Measurements from ENCODE around the gene XPOT.

Gene XPOT

GRCh38 chr12:64404470-64405256 lies 471 bp downstream of the XPOT start:
- H3K9me3 Mint-ChIP-seq (ENCODE audit: low read depth) = no peaks in the 10 kb centered on the region
- peaks cover 2% of the 10 kb centered on the region for H3K36me3 Mint-ChIP-seq
- H3K4me1 Mint-ChIP-seq (ENCODE audit: low read depth) = peaks cover 23% of the 10 kb centered on the region
- peak overlapping the region; percentile 97 for H3K4me3 Mint-ChIP-seq
- peak overlapping the region; percentile 99 for H3K27ac Mint-ChIP-seq
- H3K27me3 Mint-ChIP-seq = no peaks in the 10 kb centered on the region

- Mint-ChIP-seq H3K36me3 (peaks cover 10% of the 10 kb centered on the region), H3K27ac (peak overlapping the region; percentile 34), H3K4me1 (ENCODE audit: low read depth) (peaks cover 21% of the 10 kb centered on the region), H3K27me3 (no peaks in the 10 kb centered on the region), H3K9me3 (ENCODE audit: low read depth) (no peaks in the 10 kb centered on the region), H3K4me3 (peak overlapping the region; percentile 25)
Measured at GRCh38 chr12:64407342-64408223, 3.4 kb downstream of the XPOT start.

- Mint-ChIP-seq H3K9me3 (ENCODE audit: low read depth) (no peaks in the 10 kb centered on the region), H3K4me1 (ENCODE audit: low read depth) (peaks cover 14% of the 10 kb centered on the region), H3K4me3 (no peak overlapping the region), H3K36me3 (peaks cover 16% of the 10 kb centered on the region), H3K27me3 (no peaks in the 10 kb centered on the region), H3K27ac (no peak overlapping the region)
Measured at GRCh38 chr12:64411427-64411826, 7.2 kb downstream of the XPOT start.

GRCh38 chr12:64412459-64412858 lies 8.3 kb downstream of the XPOT start:
- Mint-ChIP-seq H3K4me1 (ENCODE audit: low read depth) (peaks cover 9% of the 10 kb centered on the region), H3K27me3 (no peaks in the 10 kb centered on the region), H3K27ac (no peak overlapping the region), H3K36me3 (peaks cover 17% of the 10 kb centered on the region), H3K4me3 (no peak overlapping the region), H3K9me3 (ENCODE audit: low read depth) (no peaks in the 10 kb centered on the region)

- H3K36me3 Mint-ChIP-seq = peaks cover 19% of the 10 kb centered on the region
- H3K27ac Mint-ChIP-seq = no peak overlapping the region
- H3K4me1 Mint-ChIP-seq (ENCODE audit: low read depth) = peaks cover 15% of the 10 kb centered on the region
- H3K27me3 Mint-ChIP-seq = no peaks in the 10 kb centered on the region
- no peak overlapping the region for H3K4me3 Mint-ChIP-seq
- no peaks in the 10 kb centered on the region for H3K9me3 Mint-ChIP-seq (ENCODE audit: low read depth)
Measured at GRCh38 chr12:64413884-64414283, 9.7 kb downstream of the XPOT start.

GRCh38 chr12:64418209-64418608 lies 14.0 kb downstream of the XPOT start:
- Mint-ChIP-seq H3K27ac (peak overlapping the region; percentile 81), H3K4me3 (no peak overlapping the region), H3K27me3 (no peaks in the 10 kb centered on the region), H3K9me3 (ENCODE audit: low read depth) (no peaks in the 10 kb centered on the region), H3K4me1 (ENCODE audit: low read depth) (peaks cover 14% of the 10 kb centered on the region), H3K36me3 (peaks cover 19% of the 10 kb centered on the region)

- H3K36me3 Mint-ChIP-seq = peaks cover 21% of the 10 kb centered on the region
- no peak overlapping the region for H3K27ac Mint-ChIP-seq
- no peak overlapping the region for H3K4me3 Mint-ChIP-seq
- H3K4me1 Mint-ChIP-seq (ENCODE audit: low read depth) = peaks cover 14% of the 10 kb centered on the region
- H3K9me3 Mint-ChIP-seq (ENCODE audit: low read depth) = no peaks in the 10 kb centered on the region
- H3K27me3 Mint-ChIP-seq = no peaks in the 10 kb centered on the region
Measured at GRCh38 chr12:64419696-64420095, 15.5 kb downstream of the XPOT start.

- Mint-ChIP-seq H3K27me3 (no peaks in the 10 kb centered on the region), H3K27ac (no peak overlapping the region), H3K9me3 (ENCODE audit: low read depth) (no peaks in the 10 kb centered on the region), H3K4me1 (ENCODE audit: low read depth) (no peaks in the 10 kb centered on the region), H3K4me3 (no peak overlapping the region), H3K36me3 (peaks cover 21% of the 10 kb centered on the region)
Measured at GRCh38 chr12:64427988-64428387, 23.8 kb downstream of the XPOT start.

GRCh38 chr12:64428956-64429355 lies 24.8 kb downstream of the XPOT start:
- Mint-ChIP-seq H3K4me3 (no peak overlapping the region), H3K9me3 (ENCODE audit: low read depth) (no peaks in the 10 kb centered on the region), H3K27me3 (no peaks in the 10 kb centered on the region), H3K27ac (no peak overlapping the region), H3K36me3 (peaks cover 20% of the 10 kb centered on the region), H3K4me1 (ENCODE audit: low read depth) (no peaks in the 10 kb centered on the region)

- peaks cover 18% of the 10 kb centered on the region for H3K36me3 Mint-ChIP-seq
- no peaks in the 10 kb centered on the region for H3K4me1 Mint-ChIP-seq (ENCODE audit: low read depth)
- no peaks in the 10 kb centered on the region for H3K27me3 Mint-ChIP-seq
- no peak overlapping the region for H3K27ac Mint-ChIP-seq
- H3K4me3 Mint-ChIP-seq = no peak overlapping the region
- H3K9me3 Mint-ChIP-seq (ENCODE audit: low read depth) = no peaks in the 10 kb centered on the region
Measured at GRCh38 chr12:64430886-64431285, 26.7 kb downstream of the XPOT start.

- H3K36me3 Mint-ChIP-seq = peaks cover 19% of the 10 kb centered on the region
- no peak overlapping the region for H3K4me3 Mint-ChIP-seq
- H3K27me3 Mint-ChIP-seq = no peaks in the 10 kb centered on the region
- no peak overlapping the region for H3K27ac Mint-ChIP-seq
- no peaks in the 10 kb centered on the region for H3K9me3 Mint-ChIP-seq (ENCODE audit: low read depth)
- H3K4me1 Mint-ChIP-seq (ENCODE audit: low read depth) = no peaks in the 10 kb centered on the region
Measured at GRCh38 chr12:64431791-64432190, 27.6 kb downstream of the XPOT start.

- no peak overlapping the region for H3K4me3 Mint-ChIP-seq
Measured at GRCh38 chr12:64433915-64434314, 29.7 kb downstream of the XPOT start.

GRCh38 chr12:64440100-64440499 lies 35.9 kb downstream of the XPOT start:
- Mint-ChIP-seq H3K36me3 (peaks cover 19% of the 10 kb centered on the region), H3K27me3 (no peaks in the 10 kb centered on the region), H3K9me3 (ENCODE audit: low read depth) (no peaks in the 10 kb centered on the region), H3K27ac (no peak overlapping the region), H3K4me3 (no peak overlapping the region), H3K4me1 (ENCODE audit: low read depth) (peaks cover 6% of the 10 kb centered on the region)

More at GRCh38 chr12:64433915-64434314, 29.7 kb downstream of the XPOT start:
- no peak overlapping the region for H3K27ac Mint-ChIP-seq
- H3K9me3 Mint-ChIP-seq (ENCODE audit: low read depth) = no peaks in the 10 kb centered on the region
- no peaks in the 10 kb centered on the region for H3K4me1 Mint-ChIP-seq (ENCODE audit: low read depth)
- H3K27me3 Mint-ChIP-seq = no peaks in the 10 kb centered on the region
- H3K36me3 Mint-ChIP-seq = peaks cover 24% of the 10 kb centered on the region

GRCh38 chr12:64445490-64445889 lies 41.3 kb downstream of the XPOT start:
- Mint-ChIP-seq H3K27ac (peak overlapping the region; percentile 76), H3K27me3 (no peaks in the 10 kb centered on the region), H3K4me1 (ENCODE audit: low read depth) (peaks cover 24% of the 10 kb centered on the region), H3K36me3 (peaks cover 7% of the 10 kb centered on the region), H3K4me3 (no peak overlapping the region), H3K9me3 (ENCODE audit: low read depth) (no peaks in the 10 kb centered on the region)

- peaks cover 7% of the 10 kb centered on the region for H3K36me3 Mint-ChIP-seq
- H3K27me3 Mint-ChIP-seq = no peaks in the 10 kb centered on the region
- no peak overlapping the region for H3K4me3 Mint-ChIP-seq
- no peaks in the 10 kb centered on the region for H3K9me3 Mint-ChIP-seq (ENCODE audit: low read depth)
- peaks cover 31% of the 10 kb centered on the region for H3K4me1 Mint-ChIP-seq (ENCODE audit: low read depth)
- H3K27ac Mint-ChIP-seq = peak overlapping the region; percentile 76
Measured at GRCh38 chr12:64446295-64446694, 42.1 kb downstream of the XPOT start.

Data from activated naive CD8-positive, alpha-beta T cell (primary cell).